HEK293 (cell line): Measurements from ENCODE around the gene ROS1.

Experiments
- CTCF ChIA-PET: fragments of 350-600 bp; formaldehyde crosslinking; extraction: SDS; loops from one replicate; lab custom pipeline; 2021; ENCODE audit warnings: antibody characterized with exemption; lab: Yijun Ruan, JAX
- POLR2A ChIA-PET: fragments of 300-600 bp; formaldehyde crosslinking; extraction: SDS; loops from one replicate; lab custom pipeline; 2020; ENCODE audit warnings: antibody characterized with exemption, inconsistent platforms; lab: Yijun Ruan, JAX
- H3K27ac ChIP-seq: fragments of 200-500 bp; sonication (Bioruptor generic); 2 replicates; pipeline ENCODE4 v1.5.1; 2014; ENCODE audit warnings: low read depth, low read length, control low read depth, inconsistent platforms; ENCODE audit errors: extremely low read depth
- H3K36me3 ChIP-seq, 2 experiments: fragments of 200-500 bp in 1 of 2; sonication (Bioruptor generic) in 1 of 2; 1 replicate in 1 of 2; 2 replicates in 1 of 2; pipeline ENCODE4 v1.5.1; 2014 to 2017; ENCODE audit warnings: inconsistent platforms in 2 of 2, low read length in 2 of 2; ENCODE audit not compliant: control insufficient read depth in 2 of 2, insufficient read depth in 1 of 2
- H3K4me1 ChIP-seq: fragments of 200-500 bp; sonication (Bioruptor generic); 2 replicates; pipeline ENCODE4 v1.5.1; 2014; ENCODE audit warnings: mild to moderate bottlenecking, low read length, inconsistent platforms; ENCODE audit not compliant: control insufficient read depth, insufficient read depth
- H3K4me3 ChIP-seq: 2 replicates; pipeline ENCODE4 v1.5.1; 2011; ENCODE audit warnings: low read depth, mild to moderate bottlenecking, control low read depth, low read length, moderate library complexity
- H3K9me3 ChIP-seq: fragments of 200-500 bp; sonication (Bioruptor generic); 2 replicates; pipeline ENCODE4 v1.5.1; 2014; ENCODE audit warnings: low read depth, low read length, inconsistent platforms; ENCODE audit not compliant: control insufficient read depth, insufficient read depth
- AEBP2 ChIP-seq: fragments of 450-650 bp; formaldehyde crosslinking; IDR thresholded peaks from 2 replicates; pipeline ENCODE4 v1.5.1; 2016; ENCODE audit warnings: missing biosample characterization, missing genetic modification characterization, borderline replicate concordance
- CTCF ChIP-seq: fragments of 450-650 bp; formaldehyde crosslinking; IDR thresholded peaks from 2 replicates; pipeline ENCODE4 v1.5.1; 2016; ENCODE audit warnings: missing biosample characterization, missing genetic modification characterization
- SALL2 ChIP-seq: fragments of 450-650 bp; formaldehyde crosslinking; IDR thresholded peaks from 2 replicates; pipeline ENCODE4 v1.5.0; 2017; ENCODE audit warnings: missing biosample characterization, mild to moderate bottlenecking, missing genetic modification characterization, borderline replicate concordance
- ZBTB6 ChIP-seq: fragments of 450-650 bp; formaldehyde crosslinking; IDR thresholded peaks from 2 replicates; pipeline ENCODE4 v1.5.1; 2017; ENCODE audit warnings: missing biosample characterization, missing genetic modification characterization
- ZBTB8A ChIP-seq: fragments of 450-650 bp; formaldehyde crosslinking; IDR thresholded peaks from 2 replicates; pipeline ENCODE4 v1.5.1; 2016; ENCODE audit warnings: missing biosample characterization, missing genetic modification characterization
- ZNF114 ChIP-seq: fragments of 450-650 bp; formaldehyde crosslinking; IDR thresholded peaks from 2 replicates; pipeline ENCODE4 v1.5.0; 2017; ENCODE audit warnings: missing biosample characterization, missing genetic modification characterization
- ZNF155 ChIP-seq: fragments of 450-650 bp; formaldehyde crosslinking; IDR thresholded peaks from 2 replicates; pipeline ENCODE4 v1.5.1; 2016; ENCODE audit warnings: missing biosample characterization, missing genetic modification characterization
- ZNF174 ChIP-seq: fragments of 450-650 bp; formaldehyde crosslinking; IDR thresholded peaks from 2 replicates; pipeline ENCODE4 v1.5.0; 2017; ENCODE audit warnings: missing biosample characterization, mild to moderate bottlenecking, missing genetic modification characterization
- ZNF18 ChIP-seq: fragments of 450-650 bp; formaldehyde crosslinking; IDR thresholded peaks from 2 replicates; pipeline ENCODE4 v1.5.1; 2016; ENCODE audit warnings: missing biosample characterization, missing genetic modification characterization
- ZNF202 ChIP-seq: fragments of 450-650 bp; formaldehyde crosslinking; IDR thresholded peaks from 2 replicates; pipeline ENCODE4 v1.5.1; 2016; ENCODE audit warnings: missing biosample characterization, missing genetic modification characterization, borderline replicate concordance
- ZNF248 ChIP-seq: fragments of 450-650 bp; formaldehyde crosslinking; IDR thresholded peaks from 2 replicates; pipeline ENCODE4 v1.5.1; 2017; ENCODE audit warnings: missing biosample characterization, missing genetic modification characterization
- ZNF292 ChIP-seq: fragments of 450-650 bp; formaldehyde crosslinking; IDR thresholded peaks from 2 replicates; pipeline ENCODE4 v1.5.1; 2016; ENCODE audit warnings: low read depth, missing biosample characterization, missing genetic modification characterization, borderline replicate concordance
- ZNF501 ChIP-seq: fragments of 450-650 bp; formaldehyde crosslinking; IDR thresholded peaks from 2 replicates; pipeline ENCODE4 v1.5.1; 2016; ENCODE audit warnings: missing biosample characterization, missing genetic modification characterization
- ZNF513 ChIP-seq: fragments of 450-650 bp; IDR thresholded peaks from 2 replicates; pipeline ENCODE4 v1.5.1; 2018; ENCODE audit warnings: missing biosample characterization, missing genetic modification characterization
- ZNF571 ChIP-seq: fragments of 450-650 bp; formaldehyde crosslinking; IDR thresholded peaks from 2 replicates; pipeline ENCODE4 v1.5.0; 2017; ENCODE audit warnings: missing biosample characterization, missing genetic modification characterization
- ZNF596 ChIP-seq: fragments of 450-650 bp; IDR thresholded peaks from 2 replicates; pipeline ENCODE4 v1.5.0; 2018; ENCODE audit warnings: missing biosample characterization, mild to moderate bottlenecking, missing genetic modification characterization, moderate library complexity
- ZNF707 ChIP-seq: fragments of 450-650 bp; formaldehyde crosslinking; IDR thresholded peaks from 2 replicates; pipeline ENCODE4 v1.5.1; 2016; ENCODE audit warnings: missing biosample characterization, missing genetic modification characterization
- ZNF768 ChIP-seq: fragments of 450-650 bp; formaldehyde crosslinking; IDR thresholded peaks from 2 replicates; pipeline ENCODE4 v1.5.1; 2018; ENCODE audit warnings: missing biosample characterization, mild to moderate bottlenecking, missing genetic modification characterization
- ZSCAN5A ChIP-seq: fragments of 450-650 bp; formaldehyde crosslinking; IDR thresholded peaks from 2 replicates; pipeline ENCODE4 v1.5.1; 2016; ENCODE audit warnings: missing biosample characterization, missing genetic modification characterization

Gene ROS1

GRCh38 chr6:117459204-117459944, 33.6 kb upstream of the ROS1 start (continued):
- TF ChIP-seq AEBP2 (tag by site-specific recombination) (no peak), ZNF292 (tag by site-specific recombination) (no peak), ZNF768 (no peak)
- TF ChIP-seq, all 188 proteins: peak for 0

GRCh38 chr6:117456998-117457397, 31.3 kb upstream of the ROS1 start:
- ChIA-PET CTCF (interaction anchor here (0.6 to 1.7 kb wide), 7 partner anchors 8 to 148 kb away, joined by 3 to 6 read pairs (median 4); no protein-coding TSS in a partner anchor), POLR2A (no interaction called here)
- no peak overlapping the region for H3K4me3 ChIP-seq
- no peaks in the 10 kb centered on the region for H3K9me3 ChIP-seq
- TF ChIP-seq ZSCAN5A (tag by site-specific recombination) (no peak), ZNF707 (tag by site-specific recombination) (no peak), ZNF501 (tag by site-specific recombination) (no peak), ZNF248 (no peak), ZNF202 (no peak), ZBTB8A (tag by site-specific recombination) (no peak), ZNF155 (tag by site-specific recombination) (no peak), ZBTB6 (tag by site-specific recombination) (no peak), SALL2 (tag by site-specific recombination) (no peak), ZNF114 (tag by site-specific recombination) (no peak), ZNF571 (tag by site-specific recombination) (no peak), ZNF596 (tag by site-specific recombination) (no peak), ZNF18 (no peak), CTCF (tag by site-specific recombination) (no peak), ZNF174 (tag by site-specific recombination) (no peak), ZNF513 (tag by site-specific recombination) (no peak)
- no peak overlapping the region for H3K27ac ChIP-seq
- no peaks in the 10 kb centered on the region for H3K4me1 ChIP-seq
- H3K36me3 ChIP-seq, result no peaks in the 10 kb centered on the region
